ENCODE data around the gene KIF26B.

Gene KIF26B

DNA sequence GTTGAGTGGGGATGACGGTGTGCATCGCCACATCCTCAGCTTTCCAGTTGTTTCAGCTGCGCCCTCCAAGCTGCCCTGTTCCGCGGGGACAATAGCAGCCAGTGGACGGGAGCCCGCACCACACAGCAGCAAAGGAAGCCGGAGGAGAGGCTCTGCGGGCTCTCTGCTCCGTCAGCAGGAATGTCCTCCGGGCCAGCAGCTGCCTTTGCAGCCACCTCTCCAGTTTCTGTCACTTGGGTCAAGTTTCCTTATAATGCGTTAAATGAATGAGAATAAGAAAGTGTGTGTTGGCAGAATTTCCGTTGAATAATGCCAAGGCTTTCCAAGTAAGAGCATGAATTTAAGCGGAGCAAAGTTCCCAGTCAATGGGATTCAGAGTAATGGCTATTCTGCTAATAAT lies 263.3 kb downstream of the KIF26B start:
- TF ChIP-seq, protein P1, sequence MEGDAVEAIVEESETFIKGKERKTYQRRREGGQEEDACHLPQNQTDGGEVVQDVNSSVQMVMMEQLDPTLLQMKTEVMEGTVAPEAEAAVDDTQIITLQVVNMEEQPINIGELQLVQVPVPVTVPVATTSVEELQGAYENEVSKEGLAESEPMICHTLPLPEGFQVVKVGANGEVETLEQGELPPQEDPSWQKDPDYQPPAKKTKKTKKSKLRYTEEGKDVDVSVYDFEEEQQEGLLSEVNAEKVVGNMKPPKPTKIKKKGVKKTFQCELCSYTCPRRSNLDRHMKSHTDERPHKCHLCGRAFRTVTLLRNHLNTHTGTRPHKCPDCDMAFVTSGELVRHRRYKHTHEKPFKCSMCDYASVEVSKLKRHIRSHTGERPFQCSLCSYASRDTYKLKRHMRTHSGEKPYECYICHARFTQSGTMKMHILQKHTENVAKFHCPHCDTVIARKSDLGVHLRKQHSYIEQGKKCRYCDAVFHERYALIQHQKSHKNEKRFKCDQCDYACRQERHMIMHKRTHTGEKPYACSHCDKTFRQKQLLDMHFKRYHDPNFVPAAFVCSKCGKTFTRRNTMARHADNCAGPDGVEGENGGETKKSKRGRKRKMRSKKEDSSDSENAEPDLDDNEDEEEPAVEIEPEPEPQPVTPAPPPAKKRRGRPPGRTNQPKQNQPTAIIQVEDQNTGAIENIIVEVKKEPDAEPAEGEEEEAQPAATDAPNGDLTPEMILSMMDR (IDR thresholded peaks at IDR 0.05; ENCODE audit: low read depth, low read length, missing control alignments), result no peak
- H3K4me3 ChIP-seq (ENCODE audit: low read depth, low read length), result no peak overlapping the region
- no peak for DNase-seq
- in situ Hi-C loops (cut with HindIII; ENCODE audit: low pct_ligation_motif_present, low sequenced_read_pairs), result no loop called here
- no peak overlapping the region for H3K27ac ChIP-seq
- no peaks in the 10 kb centered on the region for H3K36me3 ChIP-seq (replicated peaks)
- no peaks in the 10 kb centered on the region for H3K27me3 ChIP-seq (replicated peaks)

DNA sequence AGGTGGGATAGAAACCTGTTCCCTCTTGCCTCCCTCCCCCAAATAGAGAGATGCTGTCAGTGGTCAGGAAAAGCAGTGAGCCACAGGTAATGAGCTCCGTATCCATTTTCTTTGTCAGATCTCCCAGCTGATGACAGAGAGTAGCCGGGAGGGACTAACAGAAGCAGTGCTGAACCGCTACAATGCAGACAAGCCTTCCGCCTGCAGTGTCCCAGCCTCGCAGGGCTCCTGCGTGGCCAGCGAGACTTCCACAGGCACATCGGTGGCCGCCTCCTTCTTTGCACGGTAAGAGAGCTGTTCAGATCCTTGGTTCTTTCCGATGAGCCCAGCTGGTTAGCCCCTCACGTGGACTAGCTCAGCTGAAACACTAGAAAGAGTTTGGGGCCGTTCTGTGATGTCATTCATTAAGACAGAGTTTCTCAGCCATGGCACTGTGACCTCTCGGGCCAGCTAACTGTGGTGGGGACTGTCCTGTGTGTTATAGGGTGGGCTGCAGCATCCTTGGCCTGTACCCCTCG lies 264.7 kb downstream of the KIF26B start:
- in situ Hi-C loops (cut with HindIII; ENCODE audit: low pct_ligation_motif_present, low sequenced_read_pairs), result no loop called here
- H3K36me3 ChIP-seq (replicated peaks), result no peaks in the 10 kb centered on the region
- TF ChIP-seq, protein P1 (IDR thresholded peaks at IDR 0.05; ENCODE audit: low read depth, low read length, missing control alignments), result no peak
- H3K27ac ChIP-seq, result no peak overlapping the region
- no peak overlapping the region for H3K4me3 ChIP-seq (ENCODE audit: low read depth, low read length)
- DNase-seq, result no peak
- H3K27me3 ChIP-seq (replicated peaks), result no peaks in the 10 kb centered on the region

DNA sequence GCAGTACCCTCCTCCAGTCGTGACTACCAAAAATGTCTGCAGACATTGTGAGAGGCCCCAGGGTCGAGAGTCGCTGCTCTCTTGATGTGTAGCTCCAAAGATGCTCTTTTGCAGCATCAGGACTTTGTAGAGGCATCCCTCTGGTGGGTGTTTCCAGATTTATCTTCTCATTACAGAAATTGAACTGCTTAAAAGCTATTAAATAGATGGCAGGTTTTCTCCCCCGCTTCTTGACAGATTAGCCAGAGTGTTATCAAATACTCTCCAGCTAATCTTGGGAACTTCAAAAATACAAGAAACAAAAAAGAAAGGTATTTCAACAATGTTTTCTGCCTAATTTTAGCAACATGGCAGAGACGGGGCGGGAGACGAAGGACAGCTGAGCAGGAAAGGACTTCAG lies 265.2 kb downstream of the KIF26B start:
- Histone ChIP-seq H3K4me3 (ENCODE audit: low read depth, low read length) (no peak overlapping the region), H3K27ac (no peak overlapping the region), H3K36me3 (replicated peaks) (no peaks in the 10 kb centered on the region), H3K27me3 (replicated peaks) (no peaks in the 10 kb centered on the region)
- no peak for DNase-seq
- in situ Hi-C loops (cut with HindIII; ENCODE audit: low pct_ligation_motif_present, low sequenced_read_pairs), result no loop called here
- TF ChIP-seq, protein P1 (IDR thresholded peaks at IDR 0.05; ENCODE audit: low read depth, low read length, missing control alignments), result no peak

DNA sequence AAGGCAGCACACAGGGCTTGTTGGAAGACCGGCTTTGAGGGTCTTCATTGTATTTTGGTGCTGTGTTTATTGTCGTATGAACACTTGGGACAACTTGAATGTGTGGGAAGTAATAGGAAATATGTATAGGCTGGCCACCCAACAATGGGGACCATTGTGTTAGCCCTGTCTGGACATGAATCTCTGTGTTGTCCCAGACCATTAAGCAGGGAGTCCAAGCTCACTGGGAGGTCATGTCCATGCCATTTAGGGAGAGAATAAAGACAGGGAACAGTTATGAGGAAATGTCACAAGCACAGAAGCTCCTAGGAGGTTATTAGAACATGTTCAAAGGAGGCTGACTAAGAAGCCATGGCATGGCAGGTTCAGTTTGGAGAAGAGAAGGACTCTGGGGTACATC lies 266.1 kb downstream of the KIF26B start:
- in situ Hi-C loops (cut with HindIII; ENCODE audit: low pct_ligation_motif_present, low sequenced_read_pairs), result no loop called here

DNA sequence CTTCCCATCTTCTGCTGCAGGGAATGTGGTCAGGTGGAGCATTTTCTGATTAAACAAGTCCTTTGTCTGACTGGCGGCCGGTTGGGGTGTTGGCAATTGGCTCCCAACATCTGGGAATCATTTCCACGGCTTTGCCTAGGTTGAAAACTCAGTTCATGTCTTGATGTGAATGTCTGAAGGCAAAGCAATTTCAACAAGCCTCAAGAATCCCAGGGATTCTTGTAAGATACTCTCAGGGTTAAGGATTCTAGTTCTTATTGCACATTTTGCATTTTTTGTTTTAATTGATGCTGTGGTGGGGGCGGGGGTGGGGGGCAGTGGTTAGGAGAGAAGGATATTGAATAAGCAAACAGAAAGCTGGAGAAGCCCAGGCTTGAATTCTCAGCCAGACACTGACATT lies 273.9 kb downstream of the KIF26B start:
- Histone ChIP-seq H3K27me3 (replicated peaks) (no peaks in the 10 kb centered on the region), H3K4me3 (ENCODE audit: low read depth, low read length) (no peak overlapping the region), H3K36me3 (replicated peaks) (no peaks in the 10 kb centered on the region), H3K27ac (no peak overlapping the region)
- in situ Hi-C loops (cut with HindIII; ENCODE audit: low pct_ligation_motif_present, low sequenced_read_pairs), result no loop called here
- DNase-seq, result no peak
- TF ChIP-seq, protein P1 (IDR thresholded peaks at IDR 0.05; ENCODE audit: low read depth, low read length, missing control alignments), result no peak

More for the DNA sequence above, 266.1 kb downstream of the KIF26B start:
- no peaks in the 10 kb centered on the region for H3K36me3 ChIP-seq (replicated peaks)
- no peak overlapping the region for H3K4me3 ChIP-seq (ENCODE audit: low read depth, low read length)
- TF ChIP-seq, protein P1 (IDR thresholded peaks at IDR 0.05; ENCODE audit: low read depth, low read length, missing control alignments), result no peak
- H3K27ac ChIP-seq, result no peak overlapping the region
- H3K27me3 ChIP-seq (replicated peaks), result no peaks in the 10 kb centered on the region
- DNase-seq, result no peak

DNA sequence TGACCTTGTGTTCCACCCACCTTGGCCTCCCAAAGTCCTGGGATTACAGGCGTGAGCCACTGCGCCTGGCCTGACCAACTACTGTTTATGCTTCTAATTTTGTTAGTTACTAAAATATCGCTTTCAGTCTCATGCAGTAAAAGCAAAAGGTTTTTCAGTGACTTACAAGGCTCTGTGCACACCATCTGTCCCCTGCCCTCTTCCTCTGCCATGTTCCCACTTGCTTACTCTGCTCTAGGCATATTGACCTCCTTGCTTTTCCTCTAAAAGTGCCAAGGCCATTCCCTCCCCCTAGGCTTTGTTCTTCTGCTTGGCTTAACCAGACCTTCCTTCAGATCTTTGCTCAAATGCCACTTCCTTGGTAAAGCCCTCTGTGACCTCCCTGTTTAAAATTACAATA lies 276.9 kb downstream of the KIF26B start:
- in situ Hi-C loops (cut with HindIII; ENCODE audit: low pct_ligation_motif_present, low sequenced_read_pairs), result no loop called here

More for the DNA sequence above, 276.9 kb downstream of the KIF26B start:
- H3K27me3 ChIP-seq (replicated peaks), result no peaks in the 10 kb centered on the region
- no peak overlapping the region for H3K4me3 ChIP-seq (ENCODE audit: low read depth, low read length)
- DNase-seq, result no peak
- H3K36me3 ChIP-seq (replicated peaks), result no peaks in the 10 kb centered on the region
- no peak overlapping the region for H3K27ac ChIP-seq
- TF ChIP-seq, protein P1 (IDR thresholded peaks at IDR 0.05; ENCODE audit: low read depth, low read length, missing control alignments), result no peak

Data from brain microvascular endothelial cell (primary cell).